ENCODE results near the gene GAGE10. TPM values are rescaled to one million over a fixed set of nuclear protein-coding genes. Genes with fewer than 3 reads are reported as not detected.

The GAGE10 gene
- total and polyA plus RNA-seq, 9 of the 15 experiments (the other 6 are each of a cell fraction or from before 2014, with no cell fraction given) = 0.80 to 3.1 (median 0.96) TPM; not detected in 4

DNA sequence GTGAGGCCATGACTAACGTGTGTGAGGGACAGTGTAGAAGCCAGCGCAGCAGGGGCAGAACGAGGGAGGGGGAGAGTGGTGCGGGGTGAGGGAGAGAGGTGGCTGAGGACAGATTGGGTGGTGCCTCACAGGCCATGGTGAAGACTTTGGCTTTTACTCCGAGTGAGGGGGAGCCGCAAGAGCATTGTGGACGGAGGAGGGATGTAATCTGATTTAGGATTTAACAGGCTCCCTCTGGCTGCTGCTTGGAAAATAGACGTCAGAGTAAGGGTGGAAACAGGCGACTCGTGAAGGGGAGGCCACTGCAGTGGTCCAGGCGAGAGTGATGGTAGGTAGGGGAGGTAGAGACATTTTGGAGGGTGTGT lies 20.8 kb upstream of the GAGE10 start:
- Histone ChIP-seq H3K27ac (ENCODE audit: extremely low read depth, low read depth, low read length) (no peak overlapping the region; the same call in 2 of the 3 replicates), H3K27me3 (ENCODE audit: control insufficient read depth in 2 of 2, insufficient read depth in 2 of 2, low read length in 2 of 2) (no peaks in the 10 kb centered on the region), H3K36me3 (ENCODE audit: control insufficient read depth, insufficient read depth, low read length) (no peaks in the 10 kb centered on the region), H2AFZ (ENCODE audit: low read depth, low read length) (peak overlapping the region; percentile 78), H3K4me1 (replicated peaks in 1 of 2; ENCODE audit: control insufficient read depth in 2 of 2, insufficient read depth in 2 of 2, low read length in 2 of 2) (peaks cover 5 to 13% of the 10 kb centered on the region in 2 experiments; a peak in 3 of 5 replicates), H3K4me3 (no peak overlapping the region), H3K9ac (ENCODE audit: insufficient read depth in 1 of 2, low read depth in 2 of 2, low read length in 2 of 2) (no peak overlapping the region; a peak in 1 of 4 replicates), H3K4me2 (ENCODE audit: insufficient read depth, low read length) (peak overlapping the region; percentile 78), H3K9me1 (ENCODE audit: control insufficient read depth, insufficient read depth, low read length) (no peaks in the 10 kb centered on the region), H4K20me1 (replicated peaks; ENCODE audit: control insufficient read depth, insufficient read depth, low read length) (no peaks in the 10 kb centered on the region), H3K79me2 (ENCODE audit: control insufficient read depth, insufficient read depth, low read length) (no peaks in the 10 kb centered on the region), H3K9me3 (replicated peaks; ENCODE audit: control insufficient read depth, insufficient read depth, low read depth, low read length) (no peaks in the 10 kb centered on the region)
- ATAC-seq (peak; percentile 93), DNase-seq (ENCODE audit: extremely low read depth in 1 of 4, low spot score in 3 of 4) (peak; percentile 46 to 70 (median 56)), FAIRE-seq (peak; percentile 95)
- in situ Hi-C loops (cut with MboI) = no loop called here
- BruUV-seq (replicated peaks) = no TSS peak
- WGBS (ENCODE audit: insufficient coverage, low coverage, missing lambda C conversion rate) = 0% methylated on average over 10 of the region's 11 CpGs
- POLR2A ChIA-PET = interaction anchor here (0.9 kb wide), 1 partner anchor 10 kb away, joined by 4 read pairs; no protein-coding TSS in a partner anchor
- CTCF ChIA-PET (ENCODE audit: low intra/inter-chr PET ratio) = no interaction called here
- intact Hi-C loops (cut with micrococcal nuclease) = loop anchor here (2.0 to 5.0 kb wide), 2 partner anchors 92 to 160 kb away; partner anchors contain the start of gene GPKOW
- 0 out of 2 replicates have a peak, but pooled peaks have one; percentile 22 for TF ChIP-seq ZBTB2 (IDR thresholded peaks at IDR 0.05)
- TF ChIP-seq, protein P1, sequence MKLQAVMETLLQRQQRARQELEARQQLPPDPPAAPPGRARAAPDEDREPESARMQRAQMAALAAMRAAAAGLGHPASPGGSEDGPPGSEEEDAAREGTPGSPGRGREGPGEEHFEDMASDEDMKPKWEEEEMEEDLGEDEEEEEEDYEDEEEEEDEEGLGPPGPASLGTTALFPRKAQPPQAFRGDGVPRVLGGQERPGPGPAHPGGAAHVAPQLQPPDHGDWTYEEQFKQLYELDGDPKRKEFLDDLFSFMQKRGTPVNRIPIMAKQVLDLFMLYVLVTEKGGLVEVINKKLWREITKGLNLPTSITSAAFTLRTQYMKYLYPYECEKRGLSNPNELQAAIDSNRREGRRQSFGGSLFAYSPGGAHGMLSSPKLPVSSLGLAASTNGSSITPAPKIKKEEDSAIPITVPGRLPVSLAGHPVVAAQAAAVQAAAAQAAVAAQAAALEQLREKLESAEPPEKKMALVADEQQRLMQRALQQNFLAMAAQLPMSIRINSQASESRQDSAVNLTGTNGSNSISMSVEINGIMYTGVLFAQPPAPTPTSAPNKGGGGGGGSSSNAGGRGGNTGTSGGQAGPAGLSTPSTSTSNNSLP (IDR thresholded peaks at IDR 0.05; ENCODE audit: borderline replicate concordance, low read depth, low read length) = 0 out of 2 replicates have a peak, but pooled peaks have one; percentile 19
- peak; percentile 59; the same call in 1 of the 2 replicates for TF ChIP-seq ZNF407 (IDR thresholded peaks at IDR 0.05; ENCODE audit: low read depth)
- no peak for TF ChIP-seq MCM2 (IDR thresholded peaks at IDR 0.05; ENCODE audit: low read depth)
- TF ChIP-seq, protein P2, sequence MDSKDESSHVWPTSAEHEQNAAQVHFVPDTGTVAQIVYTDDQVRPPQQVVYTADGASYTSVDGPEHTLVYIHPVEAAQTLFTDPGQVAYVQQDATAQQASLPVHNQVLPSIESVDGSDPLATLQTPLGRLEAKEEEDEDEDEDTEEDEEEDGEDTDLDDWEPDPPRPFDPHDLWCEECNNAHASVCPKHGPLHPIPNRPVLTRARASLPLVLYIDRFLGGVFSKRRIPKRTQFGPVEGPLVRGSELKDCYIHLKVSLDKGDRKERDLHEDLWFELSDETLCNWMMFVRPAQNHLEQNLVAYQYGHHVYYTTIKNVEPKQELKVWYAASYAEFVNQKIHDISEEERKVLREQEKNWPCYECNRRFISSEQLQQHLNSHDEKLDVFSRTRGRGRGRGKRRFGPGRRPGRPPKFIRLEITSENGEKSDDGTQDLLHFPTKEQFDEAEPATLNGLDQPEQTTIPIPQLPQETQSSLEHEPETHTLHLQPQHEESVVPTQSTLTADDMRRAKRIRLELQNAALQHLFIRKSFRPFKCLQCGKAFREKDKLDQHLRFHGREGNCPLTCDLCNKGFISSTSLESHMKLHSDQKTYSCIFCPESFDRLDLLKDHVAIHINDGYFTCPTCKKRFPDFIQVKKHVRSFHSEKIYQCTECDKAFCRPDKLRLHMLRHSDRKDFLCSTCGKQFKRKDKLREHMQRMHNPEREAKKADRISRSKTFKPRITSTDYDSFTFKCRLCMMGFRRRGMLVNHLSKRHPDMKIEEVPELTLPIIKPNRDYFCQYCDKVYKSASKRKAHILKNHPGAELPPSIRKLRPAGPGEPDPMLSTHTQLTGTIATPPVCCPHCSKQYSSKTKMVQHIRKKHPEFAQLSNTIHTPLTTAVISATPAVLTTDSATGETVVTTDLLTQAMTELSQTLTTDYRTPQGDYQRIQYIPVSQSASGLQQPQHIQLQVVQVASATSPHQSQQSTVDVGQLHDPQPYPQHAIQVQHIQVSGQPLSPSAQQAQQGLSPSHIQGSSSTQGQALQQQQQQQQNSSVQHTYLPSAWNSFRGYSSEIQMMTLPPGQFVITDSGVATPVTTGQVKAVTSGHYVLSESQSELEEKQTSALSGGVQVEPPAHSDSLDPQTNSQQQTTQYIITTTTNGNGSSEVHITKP (IDR thresholded peaks at IDR 0.05; ENCODE audit: partially characterized antibody) = peak; percentile 49
- TF ChIP-seq GATA2 (CRISPR knock-in tag; IDR thresholded peaks at IDR 0.05) = peak; percentile 70
